NOMO-1 treated with dmso at 0.1 percent for 144 hours (cell line): ENCODE measurements around the gene CCM2.
"Not testable (repeated sequence)": the region's sequence is repeated elsewhere in the genome, so short reads cannot be mapped to it uniquely, and the experiment has no call there.

Source experiments
- DNase-seq: peaks from one replicate; lab custom pipeline; 2025; ENCODE audit not compliant: unreplicated experiment; lab: John Stamatoyannopoulos, UW

The CCM2 gene

DNA sequence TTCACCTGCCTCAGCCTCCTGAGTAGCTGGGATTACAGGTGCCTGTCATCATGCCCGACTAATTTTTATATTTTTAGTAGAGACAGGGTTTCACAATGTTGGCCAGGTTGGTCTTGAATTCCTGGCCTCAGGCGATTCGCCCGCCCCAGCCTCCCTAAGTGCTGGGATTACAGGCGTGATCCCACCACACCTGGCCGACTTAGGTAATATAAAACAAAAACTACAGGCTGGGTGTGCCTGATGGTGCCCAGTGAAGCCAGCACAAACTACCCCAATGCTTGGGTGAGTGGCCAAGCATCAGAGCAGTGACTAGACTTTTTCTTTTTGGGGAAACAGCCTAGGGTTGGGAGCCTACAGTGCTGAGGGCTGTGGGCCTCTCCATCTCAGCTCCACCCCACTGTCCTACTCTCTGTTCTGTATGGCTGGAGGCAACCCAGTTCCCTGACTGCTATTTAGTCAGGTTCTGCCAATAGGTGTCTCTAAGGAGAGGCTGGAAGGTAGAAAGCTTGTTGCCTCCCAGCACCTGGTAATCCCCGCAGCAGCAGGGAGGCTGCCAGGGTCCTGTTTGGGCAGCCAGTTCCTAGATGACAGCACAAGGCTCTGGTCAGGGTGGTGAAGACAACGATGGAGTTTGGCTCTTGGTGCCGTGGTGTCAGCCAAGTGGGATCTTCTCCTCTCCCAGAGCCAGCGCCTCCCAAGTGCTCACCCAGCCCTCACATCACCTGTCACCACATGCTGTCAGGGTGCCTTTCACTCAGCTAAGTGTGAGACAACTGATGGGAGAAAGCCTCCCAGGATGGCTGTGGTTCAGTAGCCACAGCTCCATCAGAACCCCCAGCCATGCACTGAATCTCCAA is 99.2 kb downstream of the CCM2 start:
- no peak for DNase-seq

DNA sequence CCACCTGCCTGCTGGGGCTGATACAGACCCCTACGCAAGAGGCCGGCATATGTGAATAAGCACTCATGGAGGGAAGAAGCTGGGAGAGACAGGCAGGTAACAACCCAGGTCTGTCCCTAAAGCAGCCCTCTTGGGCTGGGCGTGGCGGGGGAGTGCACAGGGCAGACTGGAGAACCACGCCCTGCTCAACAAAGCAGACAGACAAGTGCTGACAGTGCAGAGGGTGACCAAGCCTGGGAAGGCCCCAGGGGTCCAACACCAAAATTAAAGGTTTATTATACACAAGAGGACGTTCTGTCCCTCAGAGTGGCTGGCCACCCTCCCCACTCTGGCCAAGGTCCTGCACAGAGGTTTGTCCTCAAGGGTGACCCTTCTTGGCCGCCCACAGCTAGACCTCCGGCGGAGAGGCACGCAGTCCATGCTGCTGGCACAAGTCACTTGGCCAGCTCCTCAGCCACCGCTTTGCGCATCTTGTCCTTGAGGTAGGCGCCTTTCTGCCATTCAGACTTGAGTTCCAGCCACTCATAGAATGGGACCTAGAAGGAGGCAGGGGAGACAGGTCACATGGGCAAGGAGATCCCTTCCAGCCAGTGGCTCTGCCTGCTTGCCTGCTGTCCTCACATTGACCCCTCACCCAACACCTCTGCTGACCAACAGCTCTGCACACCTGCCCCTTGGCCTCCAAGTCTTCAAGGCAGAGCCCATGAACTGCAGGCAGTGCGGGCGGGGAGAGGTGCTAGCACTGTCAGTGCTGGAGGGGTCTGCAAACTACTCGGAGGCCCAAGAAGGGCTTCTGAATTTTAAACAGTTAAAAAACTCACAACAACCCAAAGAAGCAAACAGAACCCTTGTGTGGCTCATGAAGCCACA is 100.1 kb downstream of the CCM2 start:
- no peak for DNase-seq

DNA sequence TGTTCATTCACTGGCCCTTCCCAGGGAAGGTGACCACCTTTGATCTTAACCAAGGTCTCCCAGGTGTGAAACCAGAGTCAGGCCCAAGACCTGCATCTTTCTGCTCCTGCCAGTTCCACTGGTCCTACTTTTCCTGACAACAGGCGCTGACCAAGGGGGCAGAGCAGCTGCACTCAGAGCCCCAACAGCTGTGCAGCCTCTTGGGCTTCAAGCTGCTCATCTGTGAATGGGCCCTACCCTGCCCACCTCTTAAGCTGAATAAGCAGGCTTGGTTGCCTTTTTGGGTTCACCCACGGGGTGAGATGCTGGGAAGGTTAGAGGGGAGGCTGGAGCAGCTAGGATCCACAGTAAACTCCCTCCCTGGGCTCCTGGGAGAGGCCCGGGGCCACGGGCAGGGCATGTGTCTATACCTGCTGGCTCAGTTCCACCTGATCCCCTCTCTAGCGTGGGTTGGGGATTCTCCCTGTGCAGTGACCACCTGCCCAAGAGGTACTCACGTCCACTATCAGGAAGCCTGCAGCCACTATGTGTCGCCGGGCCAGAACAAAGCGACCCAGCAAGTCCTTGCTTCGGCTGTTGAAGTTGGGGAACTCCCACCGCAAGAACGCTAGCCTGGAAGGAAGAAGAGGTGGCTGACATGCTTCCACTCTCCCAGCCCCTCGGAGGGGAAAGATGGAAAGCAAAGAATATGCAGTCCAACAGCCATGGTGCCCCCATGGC is 100.9 kb downstream of the CCM2 start:
- no peak for DNase-seq

DNA sequence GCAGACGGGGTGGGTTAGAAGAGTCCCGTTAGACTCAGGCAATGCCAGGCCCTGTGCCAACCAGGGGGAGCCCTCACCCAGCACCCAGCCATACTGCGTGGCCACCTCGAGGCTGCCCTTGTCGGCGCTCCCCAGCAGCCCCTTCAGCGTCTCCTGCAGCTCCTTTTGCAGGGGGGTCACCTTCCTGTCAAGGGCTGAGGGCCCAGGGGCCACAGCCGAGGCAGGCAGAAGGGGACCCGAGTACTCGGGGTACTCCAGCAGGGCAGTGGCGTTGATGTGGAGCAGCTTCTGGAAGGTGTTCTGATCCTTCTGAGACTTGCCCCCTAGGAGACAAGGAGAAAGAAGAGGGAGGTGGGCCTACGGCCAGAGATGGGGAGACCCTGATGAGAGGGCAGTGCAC is 101.7 kb downstream of the CCM2 start:
- DNase-seq, result no peak

DNA sequence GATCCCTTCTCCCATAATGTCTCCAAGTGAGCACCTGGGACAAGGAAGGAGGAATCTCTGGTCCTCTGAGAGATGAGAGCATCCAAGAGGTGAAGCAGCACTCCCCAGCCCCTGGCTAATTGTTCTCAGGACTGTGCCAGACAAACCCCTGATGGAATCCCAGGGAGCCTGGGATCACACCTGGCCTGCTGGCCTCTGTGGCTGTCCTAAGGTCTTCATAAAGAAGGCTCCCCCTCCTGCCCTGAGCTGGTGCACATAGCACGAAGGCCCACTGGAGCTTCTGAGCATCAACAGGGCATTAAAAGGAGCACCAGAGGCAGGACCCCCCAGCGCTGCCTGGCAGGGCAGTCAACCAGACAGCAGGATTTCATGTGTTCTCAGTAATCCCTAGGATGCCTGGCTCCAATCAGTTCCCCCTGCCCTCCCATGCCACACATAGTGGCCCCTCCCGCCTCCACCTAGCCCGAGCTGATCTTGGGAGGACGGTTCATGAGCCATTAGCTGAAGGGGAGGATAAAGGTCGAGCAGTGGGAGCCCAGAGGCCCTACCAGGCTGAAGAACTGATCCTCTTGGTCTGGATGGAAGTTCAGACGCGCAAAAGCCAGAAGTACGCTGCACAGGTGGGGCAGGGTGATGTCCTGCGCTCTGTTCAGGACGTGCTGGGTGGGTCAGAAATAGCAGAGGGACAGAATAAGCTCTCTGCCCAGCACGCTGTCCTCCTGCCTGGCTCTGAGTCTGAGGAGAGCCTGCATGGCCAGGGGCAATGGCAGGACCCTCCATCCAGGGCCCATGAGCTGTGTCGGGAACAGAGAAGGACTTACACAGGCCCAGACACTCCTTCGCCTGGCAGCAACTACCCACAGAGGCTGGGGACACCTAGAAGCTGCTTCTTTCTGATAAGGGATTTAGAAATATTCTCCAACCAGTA is 103.0 kb downstream of the CCM2 start:
- no peak for DNase-seq

DNA sequence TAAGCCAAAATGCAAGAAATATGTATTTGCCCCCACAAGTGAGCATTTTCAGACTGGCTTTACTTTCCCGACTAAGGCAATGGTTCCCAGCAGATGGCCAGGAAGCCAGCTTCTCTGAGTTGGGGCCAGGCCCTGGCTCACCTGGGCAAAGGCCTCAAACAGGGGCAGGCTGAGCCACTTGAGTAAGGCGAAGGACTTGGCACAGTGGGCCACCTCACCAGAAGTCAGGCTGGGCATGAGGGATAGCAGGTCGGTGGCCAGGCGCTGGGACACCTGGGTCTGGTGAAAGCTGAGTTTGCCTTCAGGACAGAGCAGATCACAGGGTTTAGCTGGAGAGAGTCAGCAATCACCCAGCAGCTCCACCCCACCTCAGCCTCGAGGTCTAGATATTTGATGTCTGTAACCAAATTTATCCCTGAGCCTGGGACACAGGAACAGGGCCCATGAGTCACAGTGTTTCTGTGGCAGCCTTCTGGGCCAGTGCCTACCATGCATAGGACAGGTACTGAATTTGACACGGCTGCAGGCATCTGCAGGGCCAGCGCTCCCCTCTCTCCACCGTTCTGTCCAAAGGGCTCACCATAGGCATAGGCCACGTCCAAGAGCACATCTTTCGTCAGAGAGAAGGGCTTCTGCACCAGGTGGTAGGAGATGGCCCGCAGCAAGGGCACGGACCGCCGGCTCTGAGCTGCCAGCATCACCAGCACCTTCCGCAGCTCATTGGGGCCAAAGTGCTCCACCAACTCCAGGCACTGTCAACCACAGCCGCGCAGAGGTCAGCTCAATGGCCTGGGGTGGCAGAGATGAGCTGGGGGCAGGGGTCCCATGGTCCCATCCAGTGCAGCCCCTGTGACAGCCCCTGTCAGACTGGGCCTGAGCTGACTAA is 104.2 kb downstream of the CCM2 start:
- no peak for DNase-seq

DNA sequence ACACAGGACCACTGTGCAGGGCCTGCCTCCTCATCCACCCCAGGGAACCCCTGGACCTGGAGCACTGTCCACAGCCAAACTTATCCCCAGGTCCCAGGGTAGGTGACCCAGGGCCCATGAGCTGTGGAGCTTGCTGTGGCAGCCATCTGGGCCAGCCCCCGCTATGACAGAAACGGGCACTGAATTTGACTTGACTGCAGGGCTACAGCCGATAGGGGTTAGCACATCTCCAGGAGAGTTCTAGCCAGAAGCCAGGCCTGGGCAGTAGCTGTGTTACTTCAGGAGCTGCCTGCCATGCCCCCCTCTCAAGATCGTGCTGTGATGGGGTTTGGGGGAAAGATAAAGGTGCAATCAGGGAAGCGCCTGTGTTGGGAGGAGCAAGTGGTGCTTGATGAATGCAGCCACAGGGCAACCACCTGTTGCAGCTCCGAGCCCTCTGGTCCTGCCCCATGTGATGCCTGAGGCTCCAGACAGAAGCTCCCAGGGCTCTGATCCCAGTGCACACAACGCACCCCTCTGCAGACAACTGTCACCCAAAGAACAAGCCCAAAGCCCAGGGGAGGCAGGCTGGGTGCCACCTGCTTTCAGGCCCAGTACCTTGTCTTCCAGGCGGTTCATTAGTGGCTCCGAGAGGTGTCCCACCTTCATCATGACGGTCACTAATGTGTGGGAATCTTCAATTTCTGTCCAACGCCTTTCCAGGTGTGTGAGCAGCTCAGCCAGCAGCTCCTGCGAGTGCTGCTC is 105.0 kb downstream of the CCM2 start:
- no peak for DNase-seq

DNA sequence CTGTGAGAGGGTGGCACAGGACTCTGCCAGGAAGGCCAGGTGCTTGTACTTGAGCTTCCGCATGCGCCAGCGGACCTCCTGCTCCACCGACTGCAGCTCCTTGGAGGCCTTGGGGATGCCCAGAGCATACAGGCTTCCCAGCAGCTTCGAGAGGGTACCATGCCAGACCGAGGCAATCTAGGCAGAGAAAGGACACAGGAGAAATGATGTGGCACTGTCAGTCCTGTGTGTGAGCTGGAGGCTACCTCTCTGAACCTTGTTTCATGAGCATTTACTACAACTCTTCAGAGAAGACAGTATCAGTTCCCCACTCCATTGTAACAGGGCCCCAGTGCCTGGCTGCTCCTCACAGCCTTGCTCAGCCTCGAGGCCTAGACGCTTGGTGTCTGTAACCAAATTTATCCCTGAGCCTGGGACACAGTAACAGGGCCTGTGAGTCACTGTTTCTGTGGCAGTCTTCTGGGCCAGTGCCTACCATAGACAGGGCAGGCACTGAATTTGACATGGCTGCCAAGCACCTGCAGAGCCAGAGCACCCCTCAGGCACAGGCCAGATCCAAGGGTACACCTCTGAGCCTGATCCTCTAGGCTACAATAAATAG is 105.7 kb downstream of the CCM2 start:
- no peak for DNase-seq

DNA sequence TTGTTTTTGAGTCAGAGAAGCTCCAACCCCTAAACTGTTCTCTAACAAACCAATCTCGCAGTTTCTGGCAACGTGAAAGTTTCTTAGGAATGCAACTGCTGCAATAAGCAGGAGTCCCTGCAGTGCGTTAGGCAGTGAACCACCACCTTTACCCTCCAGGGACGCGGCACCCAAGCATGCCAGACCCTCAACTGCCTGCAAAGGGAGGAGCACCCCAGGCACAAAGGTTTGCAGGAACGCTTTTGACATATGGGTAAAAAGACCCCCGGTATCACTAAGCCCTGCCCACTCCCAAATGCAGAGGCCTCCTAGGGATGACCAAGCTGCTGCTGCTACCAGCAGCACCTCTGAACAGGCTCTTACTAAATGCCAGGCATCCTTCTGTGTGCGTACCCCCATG is 106.8 kb downstream of the CCM2 start:
- no peak for DNase-seq

DNA sequence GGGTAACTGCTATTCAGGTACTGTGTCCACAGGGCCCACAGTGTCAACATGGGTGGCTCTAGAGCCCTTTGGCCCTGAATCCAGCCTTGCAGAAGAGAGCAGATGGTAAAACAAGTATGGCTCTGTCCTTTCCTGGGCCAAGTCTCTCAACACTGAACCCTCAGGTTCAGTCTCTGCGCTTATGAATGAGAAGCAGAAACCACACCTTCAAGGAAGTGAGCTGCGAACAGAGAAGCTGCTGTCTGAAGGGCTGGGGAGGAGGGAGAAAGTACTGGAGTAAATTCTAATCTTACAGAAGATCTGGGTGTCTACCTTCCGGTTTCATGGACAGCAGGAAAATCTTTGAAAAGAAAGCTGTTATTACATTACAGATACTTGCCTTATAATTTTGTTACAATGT is 107.4 kb downstream of the CCM2 start:
- DNase-seq, result no peak

DNA sequence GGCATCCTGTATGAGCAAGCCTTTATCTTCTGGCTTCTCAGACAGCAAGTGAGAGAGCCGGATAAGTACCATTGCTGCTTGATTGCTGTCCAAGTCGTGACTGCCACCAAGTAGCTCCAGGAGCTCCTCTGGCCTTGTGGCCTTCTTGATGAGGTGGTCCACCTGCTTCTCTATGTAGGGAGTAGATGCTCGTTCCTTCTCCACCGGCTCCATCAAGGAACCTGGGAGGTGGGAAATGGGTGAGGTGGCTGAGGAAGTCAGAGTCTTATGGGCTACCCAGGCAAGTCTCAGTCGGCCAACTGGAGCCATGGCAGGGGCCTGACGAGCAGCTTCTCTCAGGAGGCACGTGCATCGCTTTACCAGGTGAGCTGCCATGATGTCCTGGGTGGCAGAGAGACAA is 108.9 kb downstream of the CCM2 start:
- no peak for DNase-seq

DNA sequence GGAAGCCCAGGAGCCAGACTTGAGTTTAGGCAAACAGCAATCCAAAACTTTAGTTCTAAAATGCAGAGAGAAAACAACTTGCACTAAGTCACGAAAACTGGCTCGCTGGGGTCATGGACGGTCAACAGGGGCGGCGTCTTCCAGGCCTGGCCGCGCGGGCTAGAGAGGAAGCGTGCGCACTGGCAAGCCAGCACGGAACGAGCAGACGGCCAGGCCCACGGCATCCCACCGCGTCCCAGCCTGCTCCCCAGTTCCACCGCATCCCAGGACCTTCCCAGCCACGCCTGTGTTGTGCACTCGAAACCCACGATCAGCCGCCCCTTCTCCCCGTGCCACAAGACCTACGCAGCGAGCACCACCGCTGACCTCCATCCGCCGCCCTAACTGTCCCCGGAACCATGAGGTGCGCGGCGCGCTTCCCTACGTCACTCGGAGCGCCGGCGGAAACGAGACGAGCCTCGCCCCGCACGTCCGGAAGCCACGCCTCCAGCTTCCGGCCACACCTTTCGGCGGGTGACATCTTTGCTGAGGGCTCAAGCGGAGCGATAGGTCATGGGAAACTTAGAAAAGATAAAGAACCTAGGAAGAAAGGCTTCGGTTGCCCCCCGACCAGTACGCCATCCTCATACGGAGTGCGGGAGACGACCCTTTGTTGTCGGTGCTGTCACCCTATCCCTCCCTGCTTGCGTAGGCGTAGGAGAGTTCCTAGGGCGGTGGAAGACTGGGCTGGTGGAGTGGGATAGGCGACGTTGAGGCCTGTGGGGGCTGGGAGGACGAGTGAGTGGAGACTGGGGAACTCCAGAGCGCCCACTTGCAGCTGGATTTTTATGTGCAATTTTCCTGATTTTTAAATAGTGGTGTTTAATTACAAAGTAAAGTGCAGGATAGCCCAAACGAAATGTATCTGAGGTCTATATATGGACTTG is 111.6 kb downstream of the CCM2 start, which contains the start of gene TBRG4:
TSS of gene TBRG4 (minus strand) at position 400 of the 926 bp plus-strand sequence. CDS start 2,460 bp downstream, outside the sequence.
- DNase-seq, result peak; percentile 93

DNA sequence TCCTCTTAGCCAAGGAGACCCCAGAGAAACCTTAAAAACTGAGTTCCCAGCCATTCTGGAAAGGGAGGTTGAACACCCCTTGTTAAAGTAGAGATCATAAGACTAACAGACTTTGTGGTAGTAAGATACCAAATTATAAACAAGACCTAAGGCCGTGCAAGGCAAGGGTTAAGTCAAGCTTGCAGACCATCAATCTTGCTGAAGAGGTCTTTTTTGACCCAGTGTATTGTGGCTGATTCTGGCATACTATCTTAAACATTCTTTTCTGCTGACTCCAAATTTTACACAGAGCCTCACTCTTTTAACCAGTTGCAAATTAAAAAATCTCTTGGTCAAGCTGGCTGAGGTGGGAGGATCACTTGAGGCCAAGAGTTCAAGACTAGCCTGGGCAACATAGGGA is 112.6 kb downstream of the CCM2 start:
- DNase-seq, result no peak

DNA sequence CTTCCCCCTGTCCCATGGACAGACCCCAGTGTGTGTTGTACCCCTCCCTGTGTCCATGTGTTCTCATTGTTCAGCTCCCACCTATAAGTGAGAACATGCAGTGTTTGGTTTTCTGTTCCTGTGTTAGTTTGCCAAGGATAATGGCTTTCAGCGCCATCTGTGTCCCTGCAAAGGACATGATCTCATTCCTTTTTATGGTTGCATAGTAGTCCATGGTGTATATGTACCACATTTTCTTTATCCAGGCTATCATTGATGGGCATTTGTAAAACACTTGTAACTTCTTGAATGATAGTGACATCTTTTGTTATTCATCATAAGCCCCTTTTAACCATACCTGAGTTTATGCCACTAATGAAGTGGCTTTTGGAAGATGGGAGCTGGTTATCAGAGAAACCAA is 114.3 kb downstream of the CCM2 start:
- DNase-seq, result not testable (repeated sequence)

DNA sequence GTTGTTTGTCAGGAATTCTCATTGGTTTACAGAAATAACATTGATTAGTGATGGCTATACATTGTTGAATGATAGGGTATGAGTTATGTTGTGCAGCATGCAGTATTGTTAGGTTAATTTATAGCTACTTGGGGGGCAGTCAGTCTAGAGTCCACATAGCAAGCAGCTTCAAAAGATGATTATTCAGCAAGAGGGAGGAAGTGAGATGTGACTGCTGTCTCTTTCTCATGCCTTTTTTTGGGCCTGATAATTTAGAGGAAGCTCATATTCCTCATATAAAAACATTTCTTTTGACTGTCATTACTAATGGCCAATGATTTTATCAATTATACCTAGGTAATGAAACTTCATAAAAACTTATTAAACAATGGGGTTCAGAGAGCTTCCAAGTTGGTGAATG is 114.9 kb downstream of the CCM2 start:
- DNase-seq, result no peak

DNA sequence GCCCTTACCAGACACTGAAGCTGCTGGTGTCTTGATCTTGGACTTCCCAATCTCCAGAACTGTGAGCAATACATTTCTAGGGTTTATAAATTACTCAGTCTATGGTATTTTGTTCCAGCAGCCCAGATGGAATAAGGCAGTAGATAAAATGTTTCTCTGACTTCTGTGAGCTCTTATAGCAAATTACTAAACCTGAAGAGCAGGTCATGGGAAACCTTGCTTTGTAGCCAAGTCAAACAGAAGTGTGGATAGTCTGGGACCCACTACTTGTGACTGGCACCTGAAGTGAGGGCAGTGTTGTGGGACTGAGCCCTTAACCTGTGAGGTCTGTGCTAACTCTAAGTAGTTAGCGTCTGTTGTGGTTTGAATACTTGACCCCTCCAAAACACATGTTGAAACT is 116.0 kb downstream of the CCM2 start:
- DNase-seq, result no peak

DNA sequence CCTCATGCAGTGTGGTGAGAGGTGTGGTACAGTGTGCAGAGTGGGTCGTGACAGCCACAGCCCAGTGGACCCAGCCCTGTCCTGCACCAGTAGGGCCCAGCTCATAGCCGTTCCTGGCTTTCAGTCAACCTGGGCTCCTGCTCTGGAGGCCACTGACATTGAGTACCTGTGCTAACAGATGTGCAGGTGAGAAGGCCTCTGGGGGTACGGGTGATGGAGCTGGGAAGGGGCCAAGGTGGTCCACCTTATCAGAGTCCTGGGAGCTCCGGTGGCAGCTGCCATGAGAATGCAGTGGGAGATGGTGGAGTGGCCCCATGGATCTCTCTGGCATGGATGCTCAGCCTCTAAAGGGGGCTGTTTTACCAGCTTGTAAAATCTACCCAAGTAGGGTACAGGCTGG is 117.6 kb downstream of the CCM2 start:
- DNase-seq, result no peak
